Natural killer cell (primary cell): ENCODE data around the gene RFC4. TPM values are rescaled to one million over a fixed set of nuclear protein-coding genes. Genes with fewer than 3 reads are reported as not detected.

Source experiments
- ATAC-seq, 3 donors: fragments of 150-1000 bp in 2 of 3; fragments of 200-7000 bp in 1 of 3; cut with Tn5 transposase; 1 replicate in 1 of 3; 2 replicates in 2 of 3; pipeline ENCODE4 v1.10.0; 2021; ENCODE audit warnings: mild to moderate bottlenecking in 2 of 3, moderate library complexity in 2 of 3
- DNase-seq, 2 donors: peaks; one replicate each; pipeline versions ENCODE4 v3.0.0 to v3.0.0-alpha.2; 2013 to 2021; ENCODE audit warnings: mixed read lengths in 1 of 2
- H3K27ac ChIP-seq: one replicate; pipeline ENCODE4 v1.5.1; 2013; ENCODE audit warnings: mild to moderate bottlenecking, low read length
- H3K27me3 ChIP-seq: one replicate; pipeline ENCODE4 v1.6.1; 2013; ENCODE audit warnings: low read length; ENCODE audit not compliant: control insufficient read depth, insufficient read depth
- H3K36me3 ChIP-seq: one replicate; pipeline ENCODE4 v1.6.1; 2013; ENCODE audit warnings: low read length; ENCODE audit not compliant: control insufficient read depth, insufficient read depth
- H3K4me1 ChIP-seq: one replicate; pipeline ENCODE4 v1.6.1; 2013; ENCODE audit warnings: low read length; ENCODE audit not compliant: control insufficient read depth, insufficient read depth
- H3K4me3 ChIP-seq: one replicate; pipeline ENCODE4 v1.5.1; 2013; ENCODE audit warnings: low read length
- H3K9me3 ChIP-seq: one replicate; pipeline ENCODE4 v1.6.1; 2013; ENCODE audit warnings: low read length; ENCODE audit not compliant: control insufficient read depth, insufficient read depth
- H3K27ac Mint-ChIP-seq, 2 donors: one replicate each; pipeline ENCODE4 v1.8.0; 2022; ENCODE audit warnings: mild to moderate bottlenecking in 2 of 2, mixed read lengths in 2 of 2, moderate library complexity in 1 of 2
- H3K27me3 Mint-ChIP-seq, 2 donors: one replicate each; pipeline ENCODE4 v1.8.0; 2022; ENCODE audit warnings: low read depth in 2 of 2, mixed read lengths in 2 of 2
- H3K36me3 Mint-ChIP-seq: one replicate; pipeline ENCODE4 v1.8.0; 2022; ENCODE audit warnings: mixed read lengths
- H3K4me1 Mint-ChIP-seq, 2 donors: one replicate each; pipeline ENCODE4 v1.8.0; 2022; ENCODE audit warnings: mixed read lengths in 2 of 2
- H3K4me3 Mint-ChIP-seq: one replicate; pipeline ENCODE4 v1.8.0; 2022; ENCODE audit warnings: mild to moderate bottlenecking, moderate library complexity, mixed read lengths
- H3K9me3 Mint-ChIP-seq, 2 donors: one replicate each; pipeline ENCODE4 v1.8.0; 2022; ENCODE audit warnings: mixed read lengths in 2 of 2
- WGBS: methylation state at CpG from one replicate; pipeline ENCODE4 v1.1.7; 2013; ENCODE audit warnings: missing lambda C conversion rate; ENCODE audit not compliant: insufficient coverage; 5-methylcytosine and 5-hydroxymethylcytosine counted together
- intact Hi-C: fragments of 100-400 bp; cut with micrococcal nuclease; formaldehyde crosslinking; loops from one replicate; pipeline ENCODE4 v1.14.2; 2022
- total RNA-seq, 4 donors: library from RNA; stranded (reverse); fragments of 120-200 nt in 1 of 4; gene quantifications; one replicate each; pipeline versions ENCODE4 v1.2.3 to v1.2.4, GENCODE V29; 2013 to 2022
- TF ChIP-seq, protein P1 (sequence below): fragments of 200-600 bp; IDR thresholded peaks from one replicate; pipeline ENCODE4 v1.8.0; 2022; ENCODE audit warnings: antibody characterized with exemption

Gene RFC4
- total RNA-seq, 3 donors from 2014 or later (not counting 1 experiment from before 2014, with no cell fraction given) = 16.8 to 21.6 (median 17.3) TPM

DNA sequence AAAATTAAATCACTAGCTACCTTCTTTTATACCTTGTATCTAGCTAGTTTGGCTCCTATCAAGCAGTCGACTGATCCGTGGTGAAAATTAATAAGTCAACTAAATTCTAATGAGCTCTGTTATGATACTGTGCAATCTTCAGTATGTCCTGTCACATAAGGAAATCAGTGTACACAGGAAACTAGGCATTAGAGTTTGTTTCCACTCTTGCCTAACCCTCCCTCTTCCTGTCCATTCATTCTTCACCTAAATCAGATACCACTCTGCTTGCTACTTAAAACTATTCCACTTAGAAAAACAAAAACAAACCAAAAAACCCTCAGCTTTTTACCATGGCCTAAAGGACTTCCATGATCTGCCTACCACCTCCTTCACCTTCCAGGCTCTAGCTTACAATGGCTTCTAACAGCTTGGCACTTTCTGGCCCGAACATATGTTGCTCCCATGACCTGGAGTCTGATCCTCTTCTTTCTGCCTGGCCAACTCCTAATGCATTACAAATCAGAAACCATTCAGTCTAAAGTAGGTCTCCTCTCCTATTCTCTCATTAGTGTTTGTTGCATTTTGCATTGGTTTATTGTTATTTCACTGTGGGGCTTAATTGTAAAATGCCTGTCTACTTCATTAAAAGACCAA lies 7.9 kb downstream of the RFC4 start:
- H3K4me3 Mint-ChIP-seq = no peak overlapping the region
- H3K27me3 Mint-ChIP-seq = no peaks in the 10 kb centered on the region
- ATAC-seq = no peak
- H3K36me3 Mint-ChIP-seq = peaks cover 15% of the 10 kb centered on the region
- Histone ChIP-seq H3K27me3 (no peaks in the 10 kb centered on the region), H3K36me3 (peaks cover 42% of the 10 kb centered on the region), H3K9me3 (no peaks in the 10 kb centered on the region), H3K4me3 (no peak overlapping the region), H3K27ac (no peak overlapping the region), H3K4me1 (no peaks in the 10 kb centered on the region)
- intact Hi-C loops = no loop called here
- TF ChIP-seq, protein P1, sequence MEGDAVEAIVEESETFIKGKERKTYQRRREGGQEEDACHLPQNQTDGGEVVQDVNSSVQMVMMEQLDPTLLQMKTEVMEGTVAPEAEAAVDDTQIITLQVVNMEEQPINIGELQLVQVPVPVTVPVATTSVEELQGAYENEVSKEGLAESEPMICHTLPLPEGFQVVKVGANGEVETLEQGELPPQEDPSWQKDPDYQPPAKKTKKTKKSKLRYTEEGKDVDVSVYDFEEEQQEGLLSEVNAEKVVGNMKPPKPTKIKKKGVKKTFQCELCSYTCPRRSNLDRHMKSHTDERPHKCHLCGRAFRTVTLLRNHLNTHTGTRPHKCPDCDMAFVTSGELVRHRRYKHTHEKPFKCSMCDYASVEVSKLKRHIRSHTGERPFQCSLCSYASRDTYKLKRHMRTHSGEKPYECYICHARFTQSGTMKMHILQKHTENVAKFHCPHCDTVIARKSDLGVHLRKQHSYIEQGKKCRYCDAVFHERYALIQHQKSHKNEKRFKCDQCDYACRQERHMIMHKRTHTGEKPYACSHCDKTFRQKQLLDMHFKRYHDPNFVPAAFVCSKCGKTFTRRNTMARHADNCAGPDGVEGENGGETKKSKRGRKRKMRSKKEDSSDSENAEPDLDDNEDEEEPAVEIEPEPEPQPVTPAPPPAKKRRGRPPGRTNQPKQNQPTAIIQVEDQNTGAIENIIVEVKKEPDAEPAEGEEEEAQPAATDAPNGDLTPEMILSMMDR = no peak
- H3K9me3 Mint-ChIP-seq = no peaks in the 10 kb centered on the region
- no peak overlapping the region for H3K27ac Mint-ChIP-seq
- no peak for DNase-seq
- H3K4me1 Mint-ChIP-seq = peaks cover 14 to 15% of the 10 kb centered on the region in 2 donors
- 91% methylated on average over 3 of the region's 3 CpGs for WGBS

DNA sequence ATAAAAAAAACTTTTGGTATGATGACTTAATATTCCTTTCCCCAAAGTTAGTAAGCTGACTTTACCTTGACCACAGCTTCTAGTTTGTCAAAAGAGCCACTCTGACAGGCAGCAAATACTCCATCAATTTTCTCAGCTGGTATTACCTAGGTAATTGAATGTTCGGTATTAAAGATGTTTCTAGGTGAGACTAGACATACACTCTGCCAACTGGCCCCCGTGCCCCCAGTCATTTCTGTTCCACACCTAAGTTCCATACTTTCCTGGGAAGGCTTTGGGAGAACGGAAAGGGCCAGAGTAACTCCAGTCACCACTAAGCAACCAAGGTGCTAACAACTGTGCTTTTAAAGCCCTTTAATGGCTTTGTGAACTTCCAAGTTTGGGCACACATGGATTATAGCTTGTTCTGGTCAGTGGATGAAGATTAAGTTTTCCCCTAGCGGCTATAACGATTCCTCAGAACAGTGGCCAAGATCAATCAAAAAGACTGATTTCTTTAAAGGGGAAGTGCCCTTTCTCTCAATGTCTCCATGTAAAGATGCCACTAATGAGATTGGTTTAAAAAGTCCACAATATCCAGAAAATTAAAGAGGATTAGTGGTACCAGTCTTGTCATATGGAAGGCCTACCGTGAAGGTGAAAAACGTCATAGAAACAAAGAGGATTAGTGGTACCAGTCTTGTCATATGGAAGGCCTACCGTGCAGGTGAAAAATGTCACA lies 15.9 kb downstream of the RFC4 start:
- DNase-seq (peak in 1 of 2 donors; percentile 37), ATAC-seq (no peak)
- peak overlapping the region; percentile 28 for H3K4me3 Mint-ChIP-seq
- Histone ChIP-seq H3K4me3 (no peak overlapping the region), H3K36me3 (peaks cover 69% of the 10 kb centered on the region), H3K9me3 (no peaks in the 10 kb centered on the region), H3K4me1 (peaks cover 12% of the 10 kb centered on the region), H3K27ac (no peak overlapping the region), H3K27me3 (no peaks in the 10 kb centered on the region)
- peak overlapping the region; percentile 16 to 95 for H3K27ac Mint-ChIP-seq
- 87% methylated on average over 5 of the region's 8 CpGs for WGBS
- peaks cover 34% of the 10 kb centered on the region for H3K36me3 Mint-ChIP-seq
- H3K9me3 Mint-ChIP-seq = no peaks in the 10 kb centered on the region
- H3K4me1 Mint-ChIP-seq = peaks cover 39% of the 10 kb centered on the region in 2 donors
- TF ChIP-seq, protein P1 = no peak
- no peaks in the 10 kb centered on the region for H3K27me3 Mint-ChIP-seq
- intact Hi-C loops = no loop called here

DNA sequence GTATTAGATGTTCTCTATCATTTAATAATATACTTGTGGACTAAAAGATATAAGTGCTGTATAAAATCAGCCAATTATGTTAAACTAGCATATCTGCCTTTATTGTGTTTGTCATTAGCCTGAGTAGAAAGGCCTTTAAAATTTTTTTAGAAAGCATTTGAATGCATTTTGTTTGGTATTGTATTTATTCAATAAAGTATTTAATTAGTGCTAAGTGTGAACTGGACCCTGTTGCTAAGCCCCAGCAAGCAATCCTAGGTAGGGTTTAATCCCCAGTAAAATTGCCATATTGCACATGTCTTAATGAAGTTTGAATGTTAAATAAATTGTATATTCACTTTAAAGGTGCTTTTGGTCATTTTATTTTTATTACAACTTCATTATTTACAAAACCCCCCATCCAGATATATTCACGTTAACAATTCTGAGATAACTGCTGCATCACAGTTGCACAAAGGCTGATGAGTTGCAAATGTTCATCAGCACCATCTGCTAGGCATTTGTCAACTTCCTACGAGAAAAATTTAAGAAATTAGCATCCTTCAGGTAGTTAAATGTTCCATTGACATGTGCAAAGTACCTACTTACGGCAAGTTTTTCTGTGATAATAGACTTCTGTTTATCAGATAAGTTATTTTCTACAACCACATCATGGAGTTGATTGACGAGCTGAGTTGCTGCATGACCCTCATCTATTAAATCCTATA lies 16.6 kb downstream of the RFC4 start:
- no peak for ATAC-seq

More for the DNA sequence above, 16.6 kb downstream of the RFC4 start:
- no peak for DNase-seq
- H3K9me3 Mint-ChIP-seq = no peaks in the 10 kb centered on the region
- peak overlapping the region; percentile 7 to 95 for H3K27ac Mint-ChIP-seq
- 69% methylated on average over 2 of the region's 4 CpGs for WGBS
- Histone ChIP-seq H3K4me1 (peaks cover 17% of the 10 kb centered on the region), H3K27me3 (no peaks in the 10 kb centered on the region), H3K27ac (no peak overlapping the region), H3K36me3 (peaks cover 76% of the 10 kb centered on the region), H3K4me3 (no peak overlapping the region), H3K9me3 (no peaks in the 10 kb centered on the region)
- H3K4me3 Mint-ChIP-seq = no peak overlapping the region
- peaks cover 40% of the 10 kb centered on the region for H3K36me3 Mint-ChIP-seq
- TF ChIP-seq, protein P1 = no peak
- no peaks in the 10 kb centered on the region for H3K27me3 Mint-ChIP-seq
- peaks cover 46% of the 10 kb centered on the region in 2 donors for H3K4me1 Mint-ChIP-seq
- intact Hi-C loops = no loop called here
